Measurements from ENCODE around the gene CLEC4E.
A peak's percentile ranks its signal among the peaks of the same experiment; 100 is the strongest.
"Not testable (repeated sequence)": the region's sequence is repeated elsewhere in the genome, so short reads cannot be mapped to it uniquely, and the experiment has no call there.

Gene CLEC4E
- total RNA-seq: 3.0 to 94.4 (median 14.0) reads per million in 18 experiments

GRCh38 chr12:8540831-8541230 is at the start of gene CLEC4E:
CLEC4E (minus strand) TSS chr12:8540905; CDS start chr12:8540797, 108 bp downstream.
- peak; percentile 79 to 95 for DNase-seq

GRCh38 chr12:8589679-8590078 is 49.0 kb upstream of the CLEC4E start:
- DNase-seq: no peak

GRCh38 chr12:8584478-8584877 is 43.8 kb upstream of the CLEC4E start:
- not testable (repeated sequence) for DNase-seq

GRCh38 chr12:8584004-8584403 is 43.3 kb upstream of the CLEC4E start:
- peak; percentile 79 to 93 for DNase-seq

- no peak for DNase-seq
Observed at GRCh38 chr12:8581098-8581784, 40.5 kb upstream of the CLEC4E start.

GRCh38 chr12:8577879-8578278 is 37.2 kb upstream of the CLEC4E start:
- DNase-seq: no peak

- peak; percentile 74 to 88 for DNase-seq
Observed at GRCh38 chr12:8572507-8572906, 31.8 kb upstream of the CLEC4E start.

- peak; percentile 27 to 39 for DNase-seq
Observed at GRCh38 chr12:8566525-8566924, 25.8 kb upstream of the CLEC4E start.

GRCh38 chr12:8566052-8566451 is 25.3 kb upstream of the CLEC4E start:
- DNase-seq: peak; percentile 53 to 82

GRCh38 chr12:8564656-8565055 is 24.0 kb upstream of the CLEC4E start:
- no peak for DNase-seq

GRCh38 chr12:8563356-8563755 is 22.7 kb upstream of the CLEC4E start:
- DNase-seq: no peak

GRCh38 chr12:8562310-8562709 is 21.6 kb upstream of the CLEC4E start:
- DNase-seq: no peak

- no peak for DNase-seq
Observed at GRCh38 chr12:8561011-8561410, 20.3 kb upstream of the CLEC4E start.

GRCh38 chr12:8559676-8560075 is 19.0 kb upstream of the CLEC4E start:
- no peak for DNase-seq

- DNase-seq: no peak
Observed at GRCh38 chr12:8556531-8557097, 15.9 kb upstream of the CLEC4E start.

- DNase-seq: no peak
Observed at GRCh38 chr12:8554451-8555195, 13.9 kb upstream of the CLEC4E start.

- DNase-seq: no peak
Observed at GRCh38 chr12:8553088-8553627, 12.5 kb upstream of the CLEC4E start.

GRCh38 chr12:8549381-8549780 is 8.7 kb upstream of the CLEC4E start:
- DNase-seq: no peak

GRCh38 chr12:8548192-8548591 is 7.5 kb upstream of the CLEC4E start:
- DNase-seq: no peak

- DNase-seq: no peak
Observed at GRCh38 chr12:8547645-8548044, 6.9 kb upstream of the CLEC4E start.

GRCh38 chr12:8546591-8546990 is 5.9 kb upstream of the CLEC4E start:
- peak; percentile 28 to 41 for DNase-seq

GRCh38 chr12:8544295-8544694 is 3.6 kb upstream of the CLEC4E start:
- DNase-seq: peak; percentile 85 to 86

- no peak for DNase-seq
Observed at GRCh38 chr12:8541562-8541961, 857 bp upstream of the CLEC4E start.

Data from inflammatory macrophage (primary cell).